GM18526 (cell line): ENCODE measurements around the gene NAXE.
A peak's percentile ranks its signal among the peaks of the same experiment; 100 is the strongest.

Experiments used
- POLR2A ChIP-seq: IDR thresholded peaks from 3 replicates; pipeline ENCODE4 v1.6.1; 2011; ENCODE audit not compliant: insufficient read length; ENCODE audit errors: extremely low read depth

Gene NAXE

DNA sequence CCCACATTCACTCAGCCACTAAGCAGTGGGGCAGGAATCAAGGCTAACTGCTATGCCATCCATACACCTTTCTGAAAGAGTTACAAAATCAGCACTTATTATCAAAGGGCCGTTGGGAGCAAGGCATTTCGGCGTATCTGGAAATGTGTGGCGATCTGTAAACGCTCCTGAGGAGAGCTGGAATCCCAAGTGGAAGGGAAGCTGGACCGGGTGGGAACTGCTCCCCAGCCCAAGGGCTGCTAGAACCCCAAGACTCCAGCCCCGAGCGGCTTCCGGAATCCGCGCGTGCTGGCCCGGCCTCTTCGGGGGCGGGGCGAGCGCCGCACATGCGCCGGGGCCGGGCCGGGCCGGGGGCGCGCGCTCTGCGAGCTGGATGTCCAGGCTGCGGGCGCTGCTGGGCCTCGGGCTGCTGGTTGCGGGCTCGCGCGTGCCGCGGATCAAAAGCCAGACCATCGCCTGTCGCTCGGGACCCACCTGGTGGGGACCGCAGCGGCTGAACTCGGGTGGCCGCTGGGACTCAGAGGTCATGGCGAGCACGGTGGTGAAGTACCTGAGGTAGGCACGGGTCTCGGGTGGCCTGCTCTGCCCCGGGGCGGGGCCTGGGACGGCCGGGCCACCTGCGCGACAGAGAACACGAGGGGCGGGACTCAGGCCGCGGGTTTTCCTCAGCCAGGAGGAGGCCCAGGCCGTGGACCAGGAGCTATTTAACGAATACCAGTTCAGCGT, at the start of gene NAXE:
Gene NAXE, plus strand, starts transcription at position 345 of the 726 bp plus-strand sequence. Its CDS starts 29 bp downstream, at position 374.
- TF ChIP-seq POLR2A: peak; percentile 91

GRCh38 chr1:156543066-156543465, 48.5 kb upstream of the NAXE start:
- TF ChIP-seq POLR2A: no peak

GRCh38 chr1:156544592-156545102, 46.9 kb upstream of the NAXE start:
- TF ChIP-seq POLR2A: no peak

DNA sequence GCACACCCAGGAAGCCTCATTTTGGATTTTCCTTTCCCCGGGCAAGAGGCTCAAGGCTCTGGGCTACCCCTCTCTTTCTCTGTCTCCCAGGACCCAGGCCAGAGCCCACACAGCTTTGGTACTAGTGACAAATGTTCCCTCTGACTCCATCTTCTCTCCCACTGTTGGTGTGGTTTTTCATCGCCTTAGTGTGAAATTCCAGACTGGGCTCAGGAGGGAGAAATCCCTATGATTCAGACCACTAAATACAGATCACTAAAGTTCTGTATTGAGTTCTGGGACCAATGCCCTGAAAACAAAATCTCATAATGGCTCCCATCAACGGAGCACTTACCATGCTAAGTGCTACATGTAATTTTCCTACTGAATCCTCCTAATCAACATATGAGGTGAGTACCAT, 45.3 kb upstream of the NAXE start:
- TF ChIP-seq POLR2A: no peak

GRCh38 chr1:156547434-156547833, 44.1 kb upstream of the NAXE start:
- TF ChIP-seq POLR2A: no peak

DNA sequence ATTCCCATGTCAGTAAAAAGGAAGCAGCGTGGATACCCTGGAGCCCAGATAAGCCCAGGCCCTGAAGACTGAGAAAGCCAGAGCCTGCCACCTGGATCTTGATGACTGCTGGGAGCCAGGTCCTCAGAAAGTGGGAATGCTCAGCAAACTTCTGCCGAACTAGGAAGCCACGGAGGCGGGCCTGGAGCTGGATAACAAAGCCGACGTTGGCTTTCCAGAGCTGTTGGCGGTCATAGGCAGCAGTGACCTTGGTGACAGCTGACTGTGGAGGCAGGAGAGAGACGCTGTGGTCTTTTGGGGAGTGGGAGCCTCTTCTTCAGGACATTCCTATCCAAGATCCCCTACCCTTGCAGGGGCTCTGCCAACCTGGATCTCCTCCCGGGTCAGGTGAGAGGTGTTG, 43.6 kb upstream of the NAXE start:
- no peak for TF ChIP-seq POLR2A

GRCh38 chr1:156549390-156549789, 42.2 kb upstream of the NAXE start:
- no peak for TF ChIP-seq POLR2A

DNA sequence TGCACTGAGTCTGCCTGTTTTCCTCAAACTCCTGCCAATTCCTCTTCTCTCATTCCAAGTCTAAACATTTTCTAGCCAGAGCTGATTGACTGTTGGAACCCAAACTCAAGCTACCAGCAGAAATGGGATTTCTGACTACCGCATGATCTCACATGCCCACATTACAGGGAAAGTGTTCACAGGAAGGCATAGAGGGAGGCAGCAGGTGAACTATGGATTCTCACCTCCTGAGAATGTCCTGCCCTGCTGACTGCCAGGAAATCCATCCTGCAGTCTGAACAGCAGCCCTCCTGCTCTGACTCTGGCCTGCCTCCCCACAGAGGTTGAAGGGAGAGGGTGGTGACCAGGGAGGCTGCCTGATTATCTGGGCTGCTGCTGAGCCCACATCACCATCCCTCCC, 41.7 kb upstream of the NAXE start:
- TF ChIP-seq POLR2A: no peak

- TF ChIP-seq POLR2A: no peak
Observed at GRCh38 chr1:156550346-156550745, 41.2 kb upstream of the NAXE start.

DNA sequence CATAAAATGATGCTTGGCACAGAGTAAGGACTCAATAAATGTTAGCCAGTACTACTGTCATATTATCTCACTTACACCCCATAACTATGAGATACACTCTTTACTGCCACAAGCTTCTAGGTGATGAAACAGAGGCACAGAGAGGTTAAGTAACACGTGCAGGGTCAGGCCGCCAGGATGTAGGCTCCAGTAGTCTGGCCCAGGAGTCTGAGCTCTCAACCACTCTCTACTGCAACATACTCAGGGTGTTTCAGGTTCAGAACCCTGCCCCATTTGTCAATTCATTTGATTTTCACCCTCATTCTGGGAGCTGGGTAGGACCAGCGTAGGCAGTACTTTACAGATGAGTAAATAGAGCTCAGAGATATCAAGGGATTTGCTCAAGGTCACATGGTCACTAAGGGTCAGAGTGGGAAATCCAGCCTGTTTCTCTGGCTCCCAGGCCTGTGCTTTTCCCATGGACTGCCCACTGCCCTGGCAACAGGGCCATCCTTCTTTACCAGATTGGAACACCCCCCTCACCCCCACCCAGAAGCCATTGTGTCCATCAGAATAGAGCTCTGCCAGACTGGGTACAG, 40.4 kb upstream of the NAXE start:
- TF ChIP-seq POLR2A: no peak

GRCh38 chr1:156551869-156552268, 39.7 kb upstream of the NAXE start:
- no peak for TF ChIP-seq POLR2A

- TF ChIP-seq POLR2A: no peak
Observed at GRCh38 chr1:156552518-156552917, 39.1 kb upstream of the NAXE start.

DNA sequence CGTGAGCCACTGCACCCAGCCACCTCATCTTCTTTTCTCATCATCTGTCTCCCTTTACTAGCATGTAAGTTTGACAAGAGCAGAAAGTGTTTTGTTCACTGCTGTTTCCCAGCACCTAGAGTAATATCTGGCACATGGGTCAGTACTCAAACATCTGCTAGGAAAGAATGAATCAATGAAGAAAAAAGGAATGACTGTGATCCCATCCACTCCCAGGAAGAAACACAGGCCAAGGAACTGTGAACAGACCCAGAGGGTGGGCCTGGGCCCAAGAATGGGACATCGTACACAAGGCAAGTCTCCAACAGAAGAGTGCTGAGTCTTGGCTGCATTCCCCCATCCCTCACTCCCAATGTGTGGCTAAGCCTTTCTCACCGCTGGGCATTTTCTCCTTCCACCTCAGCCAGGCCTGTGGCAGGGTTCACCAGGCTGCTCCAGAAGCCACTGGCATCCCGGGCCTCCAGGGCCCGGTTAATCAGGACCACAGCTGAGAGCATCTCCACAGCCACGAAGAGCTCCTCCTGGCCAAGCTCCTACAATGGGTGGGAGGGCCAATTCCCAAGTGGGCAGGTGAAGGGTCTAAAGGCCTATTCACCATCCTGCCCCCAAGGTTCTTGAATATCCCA, 37.6 kb upstream of the NAXE start:
- no peak for TF ChIP-seq POLR2A

DNA sequence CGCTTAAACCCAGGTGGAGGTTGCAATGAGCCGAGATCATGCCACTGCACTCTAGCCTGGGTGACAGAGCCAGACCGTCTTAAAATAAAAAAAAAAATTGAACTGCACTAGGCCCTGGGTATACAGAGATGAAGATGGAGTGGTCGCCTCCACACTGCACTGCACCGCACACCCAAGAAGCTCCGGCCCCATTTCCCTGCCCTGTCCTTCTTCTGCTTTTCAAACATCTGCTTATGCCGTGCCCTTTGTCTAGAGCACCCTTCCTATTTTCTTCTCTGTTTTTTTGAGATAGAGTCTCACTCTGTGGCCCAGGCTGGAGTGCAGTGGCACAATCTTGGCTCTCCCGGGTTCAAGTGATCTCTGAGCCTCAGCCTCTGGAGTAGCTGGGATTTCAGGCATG, 36.6 kb upstream of the NAXE start:
- TF ChIP-seq POLR2A: no peak

GRCh38 chr1:156555715-156556114, 35.9 kb upstream of the NAXE start:
- no peak for TF ChIP-seq POLR2A

DNA sequence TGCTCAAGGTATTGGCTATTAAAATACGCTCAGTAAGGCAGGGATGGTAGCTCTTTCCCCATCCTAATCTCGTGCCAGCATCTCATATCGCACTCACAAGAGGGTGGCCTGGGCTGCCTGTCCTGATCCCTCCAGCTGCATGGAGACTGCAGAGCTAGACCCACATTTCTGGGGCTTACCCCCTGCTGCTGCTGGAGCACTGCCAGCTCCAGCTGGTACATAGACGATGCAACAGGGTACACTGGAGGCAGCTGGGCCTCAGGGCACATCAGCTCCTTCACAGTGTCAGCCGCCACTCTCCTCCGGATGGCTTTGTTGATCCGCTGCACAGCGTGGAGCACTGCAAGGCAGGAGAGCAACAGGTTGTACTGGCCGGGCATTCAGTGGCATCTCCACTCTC, 35.2 kb upstream of the NAXE start:
- no peak for TF ChIP-seq POLR2A
